DND-41 (cell line): ENCODE measurements around the gene STAMBPL1.

Experiments
- EZH2 ChIP-seq: IDR thresholded peaks from 3 replicates; pipeline ENCODE4 v1.6.1; 2012; ENCODE audit warnings: borderline replicate concordance, low read depth, mild to moderate bottlenecking, moderate library complexity, low read length, inconsistent platforms; ENCODE audit not compliant: severe bottlenecking
- TF ChIP-seq, protein P1 (sequence below): IDR thresholded peaks from 2 replicates; pipeline ENCODE4 v1.5.1; 2012; ENCODE audit warnings: borderline replicate concordance, low read length, moderate library complexity, mild to moderate bottlenecking; ENCODE audit not compliant: poor library complexity, severe bottlenecking; ENCODE audit errors: extremely low read depth

DNA sequence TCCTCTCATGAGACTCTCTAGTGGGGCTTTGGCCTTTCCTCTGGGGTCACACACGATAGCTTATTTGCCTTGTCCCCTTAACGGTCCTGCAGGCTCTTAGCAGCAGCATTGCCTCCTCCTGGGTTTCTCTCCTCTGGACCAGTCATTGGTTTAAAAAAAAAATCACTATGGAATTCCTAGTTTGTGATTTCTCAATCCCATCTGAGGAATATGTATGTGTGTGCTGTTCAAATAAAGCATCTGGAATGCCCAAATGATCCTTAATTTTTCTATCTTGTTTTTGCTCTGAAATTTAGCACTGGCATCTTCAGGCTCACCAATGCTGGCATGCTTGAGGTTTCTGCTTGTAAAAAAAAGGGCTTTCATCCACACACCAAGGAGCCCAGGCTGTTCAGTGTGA is 42.0 kb downstream of the STAMBPL1 start:
- TF ChIP-seq, protein P1, sequence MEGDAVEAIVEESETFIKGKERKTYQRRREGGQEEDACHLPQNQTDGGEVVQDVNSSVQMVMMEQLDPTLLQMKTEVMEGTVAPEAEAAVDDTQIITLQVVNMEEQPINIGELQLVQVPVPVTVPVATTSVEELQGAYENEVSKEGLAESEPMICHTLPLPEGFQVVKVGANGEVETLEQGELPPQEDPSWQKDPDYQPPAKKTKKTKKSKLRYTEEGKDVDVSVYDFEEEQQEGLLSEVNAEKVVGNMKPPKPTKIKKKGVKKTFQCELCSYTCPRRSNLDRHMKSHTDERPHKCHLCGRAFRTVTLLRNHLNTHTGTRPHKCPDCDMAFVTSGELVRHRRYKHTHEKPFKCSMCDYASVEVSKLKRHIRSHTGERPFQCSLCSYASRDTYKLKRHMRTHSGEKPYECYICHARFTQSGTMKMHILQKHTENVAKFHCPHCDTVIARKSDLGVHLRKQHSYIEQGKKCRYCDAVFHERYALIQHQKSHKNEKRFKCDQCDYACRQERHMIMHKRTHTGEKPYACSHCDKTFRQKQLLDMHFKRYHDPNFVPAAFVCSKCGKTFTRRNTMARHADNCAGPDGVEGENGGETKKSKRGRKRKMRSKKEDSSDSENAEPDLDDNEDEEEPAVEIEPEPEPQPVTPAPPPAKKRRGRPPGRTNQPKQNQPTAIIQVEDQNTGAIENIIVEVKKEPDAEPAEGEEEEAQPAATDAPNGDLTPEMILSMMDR, result no peak
- TF ChIP-seq EZH2, result no peak
